Daoy (cell line): ENCODE data around the gene MRPL14. TPM values are rescaled to one million over a fixed set of nuclear protein-coding genes. Genes with fewer than 3 reads are reported as not detected.

Experiments used
- DNase-seq: peaks from one replicate; pipeline ENCODE4 v3.0.0-alpha.2; 2015; ENCODE audit warnings: low read depth
- total RNA-seq: library from RNA; depleted of rRNA; stranded (reverse); fragments of >200 nt; shearing (Covaris generic); gene quantifications from 2 replicates; pipeline ENCODE4 v1.2.3, GENCODE V29; 2014; rRNA removed

MRPL14 gene
- total RNA-seq, 1 experiment from 2014 or later = 143 TPM

GRCh38 chr6:44066394-44067172 lies 60.7 kb downstream of the MRPL14 start:
- no peak for DNase-seq

DNA sequence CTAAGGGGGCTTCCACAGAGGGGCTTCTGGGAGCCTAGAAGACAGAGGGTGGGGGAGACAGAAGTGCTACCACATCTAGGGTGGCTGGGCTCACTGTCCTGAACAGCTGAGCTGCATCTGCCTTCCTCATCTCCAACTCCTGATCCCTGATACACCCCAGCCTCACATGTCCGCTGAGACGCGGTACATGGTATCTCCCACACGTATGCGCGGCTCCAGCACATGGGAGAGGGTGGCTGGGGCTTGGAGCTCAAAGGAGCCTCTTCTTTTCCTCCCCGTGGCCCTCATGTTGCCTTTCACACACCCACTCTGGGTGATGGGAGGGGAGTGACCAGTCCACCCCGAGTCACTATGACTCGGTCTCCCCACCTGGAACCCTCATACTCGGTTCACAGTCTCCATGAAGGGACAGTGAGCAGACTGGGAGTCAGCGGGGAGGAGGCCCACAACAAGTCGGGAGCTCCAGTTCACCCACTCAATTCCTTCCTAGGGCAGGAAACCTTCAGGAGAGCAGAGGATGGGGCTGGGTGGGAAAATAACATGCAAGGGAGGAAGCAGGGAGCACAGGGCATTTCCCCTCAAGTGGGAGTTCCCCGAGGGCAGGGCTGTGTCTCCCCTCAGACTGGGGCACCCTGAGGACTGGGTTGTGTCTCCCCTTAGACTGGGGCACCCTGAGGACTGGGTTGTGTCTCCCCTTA lies 61.7 kb downstream of the MRPL14 start:
- DNase-seq = no peak

DNA sequence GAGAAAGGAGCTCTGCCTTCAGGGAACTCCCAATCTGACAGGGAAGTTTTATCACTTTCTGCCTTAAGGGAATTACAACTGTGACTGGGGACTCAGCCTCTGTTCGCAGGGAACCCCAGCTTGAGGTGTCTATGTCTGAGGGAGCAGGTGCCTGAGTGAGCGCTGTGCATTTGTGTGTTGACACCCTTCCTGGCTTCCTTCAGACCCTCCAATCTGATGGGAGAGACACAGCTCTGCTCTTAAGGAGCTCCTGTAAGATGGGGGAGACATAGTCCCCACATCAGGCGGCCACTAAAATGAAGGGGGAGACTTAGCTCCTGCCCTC lies 62.3 kb downstream of the MRPL14 start:
- no peak for DNase-seq

DNA sequence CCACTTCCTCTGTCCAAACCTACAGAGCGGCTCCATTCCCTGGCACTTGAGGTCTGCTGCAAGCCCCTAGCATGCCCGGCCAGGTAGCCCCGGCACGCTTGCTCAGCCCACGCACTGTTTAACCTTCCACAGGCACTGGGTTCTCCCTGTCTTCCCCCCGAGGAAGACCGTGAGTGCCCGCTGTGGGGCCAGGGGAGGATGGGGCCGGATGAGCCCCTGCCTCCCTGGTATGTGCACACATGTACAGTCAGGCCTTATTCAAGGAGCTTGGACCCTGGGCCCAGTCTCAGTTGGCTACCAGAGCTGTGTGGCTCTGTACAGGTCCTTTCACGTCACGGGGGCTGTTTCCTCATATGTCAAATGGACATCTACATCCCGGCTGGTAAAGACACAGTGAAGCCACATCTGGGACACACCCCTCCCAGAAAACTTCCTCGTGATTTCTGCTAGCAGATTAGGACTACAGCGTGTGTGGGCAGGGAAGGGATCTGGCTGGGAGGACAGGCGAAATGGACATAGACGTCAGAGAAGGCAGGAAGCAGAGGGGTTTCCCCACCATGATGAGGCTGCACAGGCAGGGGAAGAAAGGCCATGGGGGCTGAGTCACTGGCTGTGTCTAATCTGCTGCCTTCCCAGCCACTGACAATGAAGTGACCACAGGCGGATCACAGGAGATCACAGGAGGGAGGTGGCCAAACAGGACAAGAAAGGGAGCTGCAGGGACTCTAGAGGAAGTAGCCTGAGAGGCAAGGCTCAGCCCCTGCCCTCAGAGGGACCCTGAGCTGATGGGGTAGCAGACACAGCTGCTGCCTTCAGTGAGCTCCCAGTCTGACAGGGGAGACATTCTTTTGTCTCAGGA lies 62.9 kb downstream of the MRPL14 start:
- DNase-seq = peak; percentile 99

GRCh38 chr6:44063561-44064059 lies 63.6 kb downstream of the MRPL14 start:
- DNase-seq = no peak

Other genes with a start within 250 kb of the MRPL14 start
- gene TMEM63B, start 102 bp upstream of the MRPL14 start, total RNA-seq = 13.7 and 25.5 TPM in 2 replicates
- not detected in 2 replicates for gene CAPN11, start 31.4 kb upstream of the MRPL14 start, total RNA-seq
- gene MYMX, start 89.5 kb upstream of the MRPL14 start, total RNA-seq = not detected in 2 replicates
- gene SLC29A1, start 96.1 kb upstream of the MRPL14 start, total RNA-seq = 14.7 and 20.4 TPM in 2 replicates
- 2,636 and 2,780 TPM in 2 replicates for gene HSP90AB1, start 119.6 kb upstream of the MRPL14 start, total RNA-seq
- gene SLC35B2, start 130.1 kb upstream of the MRPL14 start, total RNA-seq = 86.8 and 92.8 TPM in 2 replicates
- gene NFKBIE, start 138.1 kb upstream of the MRPL14 start, total RNA-seq = 42.3 and 56.3 TPM in 2 replicates
- 0.23 and 0.33 TPM in 2 replicates for gene TMEM151B, start 143.0 kb upstream of the MRPL14 start, total RNA-seq
- 37.9 and 38.2 TPM in 2 replicates for gene AARS2, start 185.9 kb upstream of the MRPL14 start, total RNA-seq
- not detected in 2 replicates for gene SPATS1, start 215.2 kb upstream of the MRPL14 start, total RNA-seq